ENCODE data around the gene CSTPP1.

Gene CSTPP1

DNA sequence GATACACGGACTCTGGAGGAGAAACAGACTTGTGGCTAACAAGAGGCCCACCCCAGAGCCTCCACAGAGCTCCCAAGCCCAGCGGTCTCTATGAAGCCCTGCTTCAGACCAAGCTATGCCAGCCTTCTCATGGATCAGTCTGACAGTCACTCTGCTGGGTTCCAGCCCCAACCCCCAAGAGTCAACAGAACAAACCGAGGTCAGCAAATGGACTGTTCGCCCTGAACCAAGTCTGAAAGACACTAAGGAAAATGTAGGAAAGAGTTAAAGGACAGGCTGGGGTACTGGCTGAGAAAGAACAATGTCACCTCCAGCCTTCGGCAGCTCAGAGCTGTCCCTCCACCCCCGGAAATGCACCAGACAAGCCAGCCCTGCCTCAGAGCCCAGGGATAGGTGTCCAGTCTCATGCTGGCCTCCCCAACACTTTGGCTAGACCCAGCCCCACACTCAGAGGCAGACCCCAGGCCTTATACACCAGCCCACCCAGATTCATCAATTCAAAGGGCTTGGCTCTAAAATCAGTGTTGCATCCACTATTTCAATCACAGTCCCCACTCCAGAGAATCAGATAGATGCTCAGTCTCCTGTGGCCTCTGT lies 236.3 kb downstream of the CSTPP1 start:
- no peaks in the 10 kb centered on the region for H3K27me3 Mint-ChIP-seq
- peak overlapping the region; percentile 79 for H3K27ac Mint-ChIP-seq
- H3K9me3 Mint-ChIP-seq = no peaks in the 10 kb centered on the region
- no peak overlapping the region for H3K4me3 Mint-ChIP-seq
- DNase-seq = no peak
- peaks cover 85% of the 10 kb centered on the region for H3K36me3 Mint-ChIP-seq (ENCODE audit: low read depth)
- peaks cover 48% of the 10 kb centered on the region for H3K4me1 Mint-ChIP-seq (ENCODE audit: low read depth)

DNA sequence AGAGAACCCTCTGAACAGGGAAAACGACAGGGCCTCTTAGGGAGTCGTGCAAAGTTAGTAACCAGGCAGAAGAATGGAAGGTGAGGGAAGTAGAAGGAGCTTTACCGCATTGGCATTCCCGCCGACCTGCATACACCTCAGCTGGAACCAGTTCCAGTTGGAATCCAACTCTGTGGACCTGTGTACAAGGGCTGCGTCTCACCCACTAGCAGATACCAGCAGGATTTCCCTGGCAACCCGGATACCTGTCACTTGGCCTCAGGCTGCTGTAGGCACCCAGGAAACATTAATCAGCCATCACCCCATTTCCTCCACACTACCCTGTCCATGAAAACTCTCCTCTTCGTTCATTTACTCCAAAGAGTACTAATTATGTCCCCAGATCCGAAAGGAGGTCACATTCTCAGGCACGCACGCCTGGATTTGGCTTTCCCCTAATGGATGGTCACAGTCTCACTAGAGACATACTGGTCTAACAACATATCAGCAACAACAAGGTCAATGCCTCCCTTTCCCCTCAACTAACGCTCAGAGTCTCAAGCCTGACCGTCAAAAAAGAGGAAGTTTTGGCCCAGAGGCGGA lies 239.3 kb downstream of the CSTPP1 start:
- Mint-ChIP-seq H3K9me3 (no peaks in the 10 kb centered on the region), H3K27ac (peak overlapping the region; percentile 100), H3K27me3 (no peaks in the 10 kb centered on the region), H3K36me3 (ENCODE audit: low read depth) (peaks cover 58% of the 10 kb centered on the region), H3K4me3 (peak overlapping the region; percentile 93), H3K4me1 (ENCODE audit: low read depth) (peaks cover 49% of the 10 kb centered on the region)
- no peak for DNase-seq

- no peaks in the 10 kb centered on the region for H3K27me3 Mint-ChIP-seq
- peak within 1 kb of the TSS; percentile 93 for H3K4me3 Mint-ChIP-seq
- H3K36me3 Mint-ChIP-seq (ENCODE audit: low read depth) = peaks cover 50% of the 10 kb centered on the region
- peak; percentile 96 for DNase-seq
- no peaks in the 10 kb centered on the region for H3K9me3 Mint-ChIP-seq
- peaks cover 48% of the 10 kb centered on the region for H3K4me1 Mint-ChIP-seq (ENCODE audit: low read depth)
- H3K27ac Mint-ChIP-seq = peak within 1 kb of the TSS; percentile 100
Measured at GRCh38 chr11:47176328-47177228, 240.0 kb downstream of the CSTPP1 start, which contains the start of gene ARFGAP2. TSS of gene ARFGAP2 (minus strand) at chr11:47176879. CDS start at chr11:47176853, 26 bp downstream.

DNA sequence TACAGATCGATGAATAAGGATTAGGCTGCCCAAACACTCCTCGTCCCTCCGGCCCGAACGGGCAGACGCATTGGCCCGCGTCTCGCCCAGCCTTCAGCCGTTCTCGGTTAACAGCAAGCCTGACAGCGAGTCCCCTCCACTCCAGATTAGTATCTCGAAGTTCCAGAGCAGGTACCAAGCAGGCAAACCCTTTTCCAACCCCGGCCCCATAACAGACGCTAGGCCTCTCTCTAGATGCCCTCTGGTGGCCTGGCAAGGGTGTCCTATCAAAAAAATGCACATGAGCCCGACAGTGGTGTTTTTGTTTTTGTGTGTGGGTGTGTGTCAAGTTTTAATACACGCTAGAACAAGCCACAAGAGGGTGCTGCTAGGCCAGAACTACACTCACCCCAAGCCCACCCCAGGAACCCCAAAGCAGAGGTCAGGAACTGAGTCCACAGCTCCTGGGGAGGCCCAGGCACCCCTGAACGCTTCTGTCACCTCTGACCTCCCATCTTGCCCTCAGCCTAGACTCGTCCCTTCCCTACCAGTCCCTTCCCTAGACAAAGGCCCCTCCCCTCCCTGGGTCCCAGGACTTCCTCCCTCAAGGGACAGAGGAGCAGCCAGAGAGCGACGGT lies 240.8 kb downstream of the CSTPP1 start:
- peaks cover 43% of the 10 kb centered on the region for H3K4me1 Mint-ChIP-seq (ENCODE audit: low read depth)
- peak overlapping the region; percentile 93 for H3K4me3 Mint-ChIP-seq
- H3K27ac Mint-ChIP-seq = peak overlapping the region; percentile 100
- DNase-seq = no peak
- H3K27me3 Mint-ChIP-seq = no peaks in the 10 kb centered on the region
- peaks cover 43% of the 10 kb centered on the region for H3K36me3 Mint-ChIP-seq (ENCODE audit: low read depth)
- H3K9me3 Mint-ChIP-seq = no peaks in the 10 kb centered on the region

GRCh38 chr11:47177846-47178245 lies 241.3 kb downstream of the CSTPP1 start:
- Mint-ChIP-seq H3K4me3 (peak overlapping the region; percentile 93), H3K4me1 (ENCODE audit: low read depth) (peaks cover 38% of the 10 kb centered on the region), H3K27ac (peak overlapping the region; percentile 100), H3K27me3 (no peaks in the 10 kb centered on the region), H3K36me3 (ENCODE audit: low read depth) (peaks cover 38% of the 10 kb centered on the region), H3K9me3 (no peaks in the 10 kb centered on the region)
- DNase-seq = no peak

DNA sequence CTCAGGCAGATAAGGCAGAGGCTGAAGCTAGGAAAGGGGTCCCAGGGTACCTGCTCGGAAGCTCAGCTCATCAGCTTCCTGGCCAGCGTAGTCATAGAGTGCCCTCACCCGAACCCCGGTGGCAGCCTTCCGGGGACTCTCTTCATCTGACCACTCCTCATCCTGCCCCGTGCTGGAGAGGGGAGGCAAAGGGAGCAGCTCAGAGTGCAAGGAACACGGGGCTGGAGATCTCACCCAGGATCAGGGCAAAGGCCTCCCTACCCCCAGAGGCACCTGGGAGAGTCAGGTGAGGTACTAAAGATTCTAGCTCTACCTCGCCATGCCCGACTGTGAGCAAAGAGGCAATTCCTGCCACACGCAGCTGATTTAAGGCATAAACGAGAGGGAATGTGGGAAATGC lies 241.8 kb downstream of the CSTPP1 start:
- DNase-seq = no peak
- Mint-ChIP-seq H3K36me3 (ENCODE audit: low read depth) (peaks cover 33% of the 10 kb centered on the region), H3K27me3 (peaks cover 1% of the 10 kb centered on the region), H3K9me3 (no peaks in the 10 kb centered on the region), H3K4me3 (no peak overlapping the region), H3K4me1 (ENCODE audit: low read depth) (peaks cover 33% of the 10 kb centered on the region), H3K27ac (peak overlapping the region; percentile 100)

DNA sequence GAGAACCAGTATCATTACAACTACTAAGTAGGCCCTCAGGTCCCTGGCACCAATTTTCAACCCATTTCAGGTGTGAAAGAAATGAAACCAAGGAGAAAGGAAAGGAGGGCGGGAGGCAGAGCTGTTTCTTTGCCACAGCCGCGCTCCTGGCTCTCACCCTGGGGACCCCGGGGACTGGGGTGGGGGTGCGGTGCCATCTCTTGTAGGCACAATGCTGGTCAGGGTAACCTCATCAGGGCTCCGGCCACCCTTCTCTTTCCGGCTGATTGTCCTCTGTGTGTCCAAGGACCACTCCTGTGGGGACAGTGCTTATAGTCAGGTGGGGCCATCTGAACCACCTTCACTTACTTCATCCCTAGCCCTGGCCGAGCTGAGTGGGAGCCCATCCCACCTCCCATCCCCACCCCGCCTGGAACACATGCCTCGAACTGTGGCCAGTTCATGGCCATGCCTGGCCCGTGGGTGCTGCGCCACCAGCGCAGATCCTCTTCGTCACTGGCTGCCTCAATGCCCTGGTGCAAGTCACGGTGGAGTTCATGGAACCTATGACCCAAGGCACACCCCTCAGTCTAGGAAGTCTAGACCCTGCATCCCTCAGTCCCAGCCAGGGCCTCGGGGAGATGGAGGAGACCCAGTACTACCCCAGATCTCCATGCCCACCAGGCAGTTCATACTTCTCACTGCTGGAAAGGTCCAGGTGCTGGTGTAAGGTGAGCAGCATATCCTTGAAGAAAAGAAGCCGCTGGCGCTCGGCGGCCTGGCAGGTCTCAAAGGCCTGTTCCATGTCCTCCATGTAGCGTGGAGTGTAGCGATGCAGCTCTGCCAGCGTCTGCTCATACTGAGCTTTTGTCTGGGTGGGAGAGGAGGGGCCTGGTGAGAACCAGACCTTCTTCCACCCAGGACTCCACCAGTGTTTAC lies 242.4 kb downstream of the CSTPP1 start:
- Mint-ChIP-seq H3K27me3 (peaks cover 5% of the 10 kb centered on the region), H3K27ac (peak overlapping the region; percentile 100), H3K36me3 (ENCODE audit: low read depth) (peaks cover 26% of the 10 kb centered on the region), H3K4me3 (no peak overlapping the region), H3K9me3 (no peaks in the 10 kb centered on the region), H3K4me1 (ENCODE audit: low read depth) (peaks cover 26% of the 10 kb centered on the region)
- no peak for DNase-seq

DNA sequence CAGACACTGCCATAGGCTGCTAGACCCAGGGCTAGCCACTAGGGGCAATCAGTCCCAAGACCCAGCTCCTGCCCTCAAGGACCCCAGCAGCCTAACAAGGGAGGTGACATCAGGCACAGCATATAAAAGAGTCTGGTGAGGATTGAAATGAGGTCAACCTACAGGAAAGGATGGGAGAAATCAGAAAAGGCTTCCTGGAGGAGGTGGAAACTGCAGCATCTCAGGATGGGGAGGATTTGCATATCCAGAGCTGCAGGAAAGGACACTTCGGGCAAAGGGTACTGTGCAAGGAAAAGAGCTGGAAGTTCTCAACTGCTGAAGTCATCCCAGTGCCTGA lies 243.1 kb downstream of the CSTPP1 start:
- DNase-seq = no peak
- no peaks in the 10 kb centered on the region for H3K9me3 Mint-ChIP-seq
- H3K27ac Mint-ChIP-seq = no peak overlapping the region
- H3K4me1 Mint-ChIP-seq (ENCODE audit: low read depth) = peaks cover 25% of the 10 kb centered on the region
- H3K4me3 Mint-ChIP-seq = no peak overlapping the region
- peaks cover 12% of the 10 kb centered on the region for H3K27me3 Mint-ChIP-seq
- H3K36me3 Mint-ChIP-seq (ENCODE audit: low read depth) = peaks cover 23% of the 10 kb centered on the region

DNA sequence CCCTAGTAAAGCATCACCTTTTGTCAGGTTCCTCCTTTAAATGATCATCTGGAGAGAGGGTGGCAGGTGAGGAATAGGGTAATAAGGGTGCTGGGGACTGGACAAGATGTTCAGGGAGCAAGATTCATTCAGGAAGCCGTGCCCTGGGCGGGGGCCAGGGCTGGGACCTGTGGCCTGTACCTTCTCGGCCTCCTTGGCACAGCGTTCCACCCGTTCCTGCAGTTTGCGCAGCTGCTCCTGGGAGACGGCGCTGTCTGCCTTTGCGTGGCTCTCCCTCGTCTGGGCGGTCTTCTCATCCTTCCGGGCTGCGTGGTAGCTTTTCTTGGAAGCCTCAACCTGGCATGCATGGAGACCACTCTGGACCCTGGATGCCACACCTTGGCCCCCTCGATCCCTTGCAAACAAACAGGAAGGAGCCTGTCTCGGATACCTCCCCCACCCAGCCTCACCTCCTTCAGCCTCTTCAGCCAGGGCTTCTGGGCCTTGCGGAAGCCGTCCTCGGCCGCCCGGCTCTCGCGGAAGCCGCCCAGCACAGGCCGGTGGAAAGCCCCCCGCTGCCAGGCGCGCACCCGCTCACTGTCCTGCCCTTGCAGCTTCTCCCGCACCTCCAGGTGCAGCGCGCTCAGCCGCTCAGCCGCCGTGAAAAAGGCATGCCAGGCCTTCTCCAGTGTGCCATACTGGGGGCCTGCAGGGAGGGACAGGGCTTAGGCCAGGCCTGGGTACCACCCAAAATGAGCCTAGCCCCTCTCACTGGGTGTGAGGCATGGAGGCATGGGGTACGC lies 243.6 kb downstream of the CSTPP1 start:
- H3K27me3 Mint-ChIP-seq = peaks cover 17% of the 10 kb centered on the region
- no peak overlapping the region for H3K4me3 Mint-ChIP-seq
- H3K4me1 Mint-ChIP-seq (ENCODE audit: low read depth) = peaks cover 20% of the 10 kb centered on the region
- peaks cover 17% of the 10 kb centered on the region for H3K36me3 Mint-ChIP-seq (ENCODE audit: low read depth)
- no peak for DNase-seq
- H3K27ac Mint-ChIP-seq = no peak overlapping the region
- no peaks in the 10 kb centered on the region for H3K9me3 Mint-ChIP-seq

DNA sequence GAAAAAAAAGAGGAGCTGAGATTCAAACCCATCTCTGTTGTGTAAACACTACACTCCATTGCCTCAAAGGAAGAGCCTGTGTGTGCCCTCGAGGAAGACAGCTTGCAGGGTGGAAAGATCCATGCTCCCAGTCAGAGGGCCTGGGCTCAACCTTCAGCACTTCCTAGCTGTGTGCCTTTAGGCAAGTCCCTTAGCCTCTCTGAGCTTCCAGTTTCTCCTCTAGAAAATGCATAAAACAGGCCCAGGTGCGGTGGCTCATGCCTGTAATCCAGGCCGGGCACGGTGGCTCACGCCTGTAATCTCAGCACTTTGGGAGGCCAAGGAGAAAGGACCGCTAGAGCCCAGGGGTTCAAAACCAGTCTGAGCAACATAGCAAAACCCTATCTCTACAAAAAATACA lies 244.7 kb downstream of the CSTPP1 start:
- peaks cover 12% of the 10 kb centered on the region for H3K4me1 Mint-ChIP-seq (ENCODE audit: low read depth)
- H3K27ac Mint-ChIP-seq = no peak overlapping the region
- DNase-seq = no peak
- H3K9me3 Mint-ChIP-seq = no peaks in the 10 kb centered on the region
- H3K36me3 Mint-ChIP-seq (ENCODE audit: low read depth) = peaks cover 7% of the 10 kb centered on the region
- no peak overlapping the region for H3K4me3 Mint-ChIP-seq
- peaks cover 17% of the 10 kb centered on the region for H3K27me3 Mint-ChIP-seq

GRCh38 chr11:47182380-47182779 lies 245.8 kb downstream of the CSTPP1 start:
- no peak for DNase-seq
- Mint-ChIP-seq H3K36me3 (ENCODE audit: low read depth) (no peaks in the 10 kb centered on the region), H3K4me3 (no peak overlapping the region), H3K9me3 (no peaks in the 10 kb centered on the region), H3K27ac (no peak overlapping the region), H3K27me3 (peaks cover 22% of the 10 kb centered on the region), H3K4me1 (ENCODE audit: low read depth) (peaks cover 18% of the 10 kb centered on the region)

DNA sequence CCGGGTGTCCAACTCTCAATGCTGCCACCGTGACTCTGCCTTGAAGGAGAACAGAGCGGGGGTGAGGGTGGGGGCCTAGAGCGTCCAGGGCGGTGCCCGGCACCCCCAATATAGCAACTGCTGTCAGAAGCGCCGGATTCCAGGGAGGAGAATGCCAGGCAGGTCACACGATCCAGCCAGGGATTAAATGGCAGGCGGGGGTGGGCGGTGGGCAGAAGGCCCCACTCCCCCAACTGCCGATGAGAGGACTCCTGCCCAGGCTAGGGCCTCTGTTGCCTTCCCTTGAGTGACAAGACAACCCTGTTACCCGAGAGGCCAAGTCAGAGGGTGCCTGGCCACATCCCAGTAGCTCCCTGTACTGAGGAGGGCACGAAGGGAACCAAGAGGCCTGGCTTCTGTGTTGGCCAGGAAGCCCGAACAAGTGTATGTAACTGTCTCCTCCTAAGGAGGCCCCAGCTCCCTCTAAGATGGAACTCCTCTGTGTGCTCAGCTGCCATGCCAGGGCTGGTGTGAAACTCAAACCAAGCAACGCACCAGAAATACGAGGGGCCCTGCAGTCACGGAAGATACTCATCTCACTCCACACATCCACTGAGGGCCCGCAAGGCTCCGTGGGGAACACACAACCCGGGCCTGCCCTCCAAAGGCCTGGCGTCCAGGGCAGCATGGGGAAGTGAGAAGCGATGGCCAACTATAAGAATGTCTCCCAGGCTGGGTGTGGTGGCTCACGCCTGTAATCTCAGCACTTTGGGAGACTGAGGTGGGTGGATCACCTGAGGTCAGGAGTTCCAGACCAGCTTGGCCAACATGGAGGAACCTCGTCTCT lies 246.7 kb downstream of the CSTPP1 start:
- no peaks in the 10 kb centered on the region for H3K36me3 Mint-ChIP-seq (ENCODE audit: low read depth)
- H3K4me3 Mint-ChIP-seq = no peak overlapping the region
- no peaks in the 10 kb centered on the region for H3K9me3 Mint-ChIP-seq
- H3K4me1 Mint-ChIP-seq (ENCODE audit: low read depth) = peaks cover 16% of the 10 kb centered on the region
- no peak for DNase-seq
- peaks cover 30% of the 10 kb centered on the region for H3K27me3 Mint-ChIP-seq
- no peak overlapping the region for H3K27ac Mint-ChIP-seq

DNA sequence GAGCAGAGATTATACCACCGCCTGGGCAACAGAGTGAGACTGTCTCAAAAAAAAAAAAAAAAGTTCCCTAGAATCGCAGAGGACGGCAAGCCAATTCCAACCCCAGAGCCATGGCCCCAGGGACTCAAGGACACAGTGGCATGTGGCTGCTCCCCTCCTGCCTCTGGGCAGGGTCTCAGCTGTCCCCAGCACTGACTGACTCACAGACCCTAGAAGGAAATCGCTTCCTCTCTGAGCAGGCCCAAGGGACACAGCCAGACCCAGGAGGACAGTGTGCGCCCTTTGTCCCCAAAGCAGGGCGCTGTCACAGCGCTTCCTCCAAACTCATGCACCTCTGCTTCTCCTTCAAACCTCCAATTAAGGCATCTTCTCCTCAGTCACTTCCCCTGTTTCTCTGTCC lies 247.4 kb downstream of the CSTPP1 start:
- Mint-ChIP-seq H3K4me3 (no peak overlapping the region), H3K9me3 (no peaks in the 10 kb centered on the region), H3K36me3 (ENCODE audit: low read depth) (no peaks in the 10 kb centered on the region), H3K4me1 (ENCODE audit: low read depth) (peaks cover 16% of the 10 kb centered on the region), H3K27ac (no peak overlapping the region), H3K27me3 (peaks cover 35% of the 10 kb centered on the region)
- no peak for DNase-seq

All from activated T-cell treated with anti-CD3 and anti-CD28 coated beads, Interleukin-2, amount 50 U/mL, for 24 hours (primary cell).